Glutamatergic neuron (in vitro differentiated cells): ENCODE data around the gene NT5C3A. TPM values are rescaled to one million over a fixed set of nuclear protein-coding genes. Genes with fewer than 3 reads are reported as not detected.

Source experiments
- DNase-seq: peaks from one replicate; pipeline ENCODE4 v3.0.0; 2022
- H3K27ac Mint-ChIP-seq: one replicate; pipeline ENCODE4 v1.8.0; 2020; ENCODE audit warnings: mild to moderate bottlenecking, mixed read lengths, inconsistent platforms; ENCODE audit not compliant: unreplicated experiment
- H3K27me3 Mint-ChIP-seq: one replicate; pipeline ENCODE4 v1.8.0; 2020; ENCODE audit warnings: mild to moderate bottlenecking, moderate library complexity, mixed read lengths, inconsistent platforms; ENCODE audit not compliant: unreplicated experiment
- H3K36me3 Mint-ChIP-seq: one replicate; pipeline ENCODE4 v1.8.0; 2020; ENCODE audit warnings: mild to moderate bottlenecking, mixed read lengths, inconsistent platforms; ENCODE audit not compliant: unreplicated experiment
- H3K4me1 Mint-ChIP-seq: one replicate; pipeline ENCODE4 v1.8.0; 2020; ENCODE audit warnings: mild to moderate bottlenecking, low read depth, mixed read lengths, inconsistent platforms; ENCODE audit not compliant: unreplicated experiment
- H3K4me3 Mint-ChIP-seq: one replicate; pipeline ENCODE4 v1.8.0; 2020; ENCODE audit warnings: mild to moderate bottlenecking, mixed read lengths, inconsistent platforms; ENCODE audit not compliant: unreplicated experiment
- H3K9me3 Mint-ChIP-seq: one replicate; pipeline ENCODE4 v1.8.0; 2020; ENCODE audit warnings: mild to moderate bottlenecking, moderate library complexity, mixed read lengths, inconsistent platforms; ENCODE audit not compliant: unreplicated experiment
- total RNA-seq: library from RNA; stranded (reverse); fragmentation: NEBNext Ultra II Directional; extraction: Animal tissue kit (Norgen Biotek cat#: 25700); gene quantifications from one replicate; pipeline ENCODE4 v1.2.1, GENCODE V29; 2021; ENCODE audit not compliant: unreplicated experiment
- TF ChIP-seq, protein P1 (sequence below): fragments of 200-600 bp; sonication (generic); IDR thresholded peaks from one replicate; pipeline ENCODE4 v1.5.0; 2021; ENCODE audit not compliant: partially characterized antibody, unreplicated experiment

Gene NT5C3A
- total RNA-seq, 1 donor from 2014 or later = 35.9 TPM

DNA sequence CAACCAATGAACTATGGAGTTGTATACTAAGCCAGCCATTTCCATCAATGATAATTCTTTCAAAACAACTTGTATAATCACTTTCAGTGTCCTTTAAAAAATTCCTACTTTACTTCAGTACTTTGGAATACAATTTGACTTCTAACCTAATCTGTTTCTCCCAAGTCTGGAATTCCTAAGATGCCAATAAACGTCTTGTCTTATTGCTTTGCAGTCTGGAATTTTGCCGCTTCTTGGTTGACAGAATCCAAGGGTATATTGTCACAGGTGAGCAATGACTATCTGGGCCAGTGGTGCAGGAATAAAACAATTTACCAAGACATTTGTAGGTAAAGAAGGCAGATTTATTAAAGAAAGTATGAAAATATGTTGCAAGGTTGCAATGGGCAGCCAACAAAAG, 24.8 kb upstream of the NT5C3A start:
- Mint-ChIP-seq H3K4me1 (no peaks in the 10 kb centered on the region), H3K9me3 (no peaks in the 10 kb centered on the region), H3K36me3 (no peaks in the 10 kb centered on the region)

DNA sequence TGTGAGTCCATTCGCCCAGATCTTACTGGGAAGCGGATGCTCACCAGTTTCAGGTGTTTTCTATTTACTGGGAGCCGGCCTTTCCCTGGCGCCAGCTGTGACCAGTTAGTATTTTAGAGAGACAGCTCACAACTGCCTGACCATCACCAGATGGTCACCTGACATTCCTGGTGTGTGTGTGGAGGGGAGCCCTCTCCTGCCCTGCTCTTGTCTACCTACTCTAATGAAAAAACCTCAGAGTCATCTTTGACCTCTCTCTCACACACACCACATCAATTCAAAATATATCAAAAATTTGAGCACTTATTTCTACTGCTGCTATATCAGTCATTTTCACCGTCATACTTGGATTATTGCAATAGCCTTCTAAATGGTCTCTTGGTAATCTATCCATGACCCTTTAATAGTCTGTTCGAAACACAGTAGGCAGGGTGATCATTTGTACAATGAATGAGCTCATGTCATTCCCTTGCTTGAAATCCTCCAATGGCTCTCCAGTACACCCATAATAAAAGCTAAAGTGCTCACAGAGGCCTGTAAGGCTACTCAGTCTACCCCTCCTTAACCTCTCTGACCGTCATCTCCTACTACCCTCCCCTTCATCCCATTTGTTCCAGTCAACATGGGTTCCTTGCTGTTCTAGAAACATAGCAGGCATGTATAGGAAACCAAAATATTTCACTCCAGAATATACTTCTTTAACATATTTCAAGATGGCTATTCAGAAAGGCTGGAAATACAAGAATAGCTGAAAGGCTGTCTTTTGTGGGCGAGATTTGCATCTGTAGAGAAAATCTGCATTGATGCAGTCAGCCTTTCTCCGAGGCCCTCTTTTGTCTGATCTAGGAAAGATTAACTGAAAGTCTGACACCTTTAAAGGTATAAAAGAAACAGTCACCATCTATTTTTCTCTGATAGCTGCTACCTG, 17.5 kb upstream of the NT5C3A start:
- no peak for DNase-seq
- H3K4me3 Mint-ChIP-seq = no peak overlapping the region
- no peaks in the 10 kb centered on the region for H3K27me3 Mint-ChIP-seq
- TF ChIP-seq, protein P1, sequence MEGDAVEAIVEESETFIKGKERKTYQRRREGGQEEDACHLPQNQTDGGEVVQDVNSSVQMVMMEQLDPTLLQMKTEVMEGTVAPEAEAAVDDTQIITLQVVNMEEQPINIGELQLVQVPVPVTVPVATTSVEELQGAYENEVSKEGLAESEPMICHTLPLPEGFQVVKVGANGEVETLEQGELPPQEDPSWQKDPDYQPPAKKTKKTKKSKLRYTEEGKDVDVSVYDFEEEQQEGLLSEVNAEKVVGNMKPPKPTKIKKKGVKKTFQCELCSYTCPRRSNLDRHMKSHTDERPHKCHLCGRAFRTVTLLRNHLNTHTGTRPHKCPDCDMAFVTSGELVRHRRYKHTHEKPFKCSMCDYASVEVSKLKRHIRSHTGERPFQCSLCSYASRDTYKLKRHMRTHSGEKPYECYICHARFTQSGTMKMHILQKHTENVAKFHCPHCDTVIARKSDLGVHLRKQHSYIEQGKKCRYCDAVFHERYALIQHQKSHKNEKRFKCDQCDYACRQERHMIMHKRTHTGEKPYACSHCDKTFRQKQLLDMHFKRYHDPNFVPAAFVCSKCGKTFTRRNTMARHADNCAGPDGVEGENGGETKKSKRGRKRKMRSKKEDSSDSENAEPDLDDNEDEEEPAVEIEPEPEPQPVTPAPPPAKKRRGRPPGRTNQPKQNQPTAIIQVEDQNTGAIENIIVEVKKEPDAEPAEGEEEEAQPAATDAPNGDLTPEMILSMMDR = no peak
- H3K27ac Mint-ChIP-seq = no peak overlapping the region
- peaks cover 2% of the 10 kb centered on the region for H3K4me1 Mint-ChIP-seq
- H3K36me3 Mint-ChIP-seq = no peaks in the 10 kb centered on the region
- no peaks in the 10 kb centered on the region for H3K9me3 Mint-ChIP-seq

More for the DNA sequence above, 24.8 kb upstream of the NT5C3A start:
- H3K27ac Mint-ChIP-seq = no peak overlapping the region
- H3K27me3 Mint-ChIP-seq = no peaks in the 10 kb centered on the region
- H3K4me3 Mint-ChIP-seq = no peak overlapping the region
- TF ChIP-seq, protein P1 = no peak
- DNase-seq = no peak

DNA sequence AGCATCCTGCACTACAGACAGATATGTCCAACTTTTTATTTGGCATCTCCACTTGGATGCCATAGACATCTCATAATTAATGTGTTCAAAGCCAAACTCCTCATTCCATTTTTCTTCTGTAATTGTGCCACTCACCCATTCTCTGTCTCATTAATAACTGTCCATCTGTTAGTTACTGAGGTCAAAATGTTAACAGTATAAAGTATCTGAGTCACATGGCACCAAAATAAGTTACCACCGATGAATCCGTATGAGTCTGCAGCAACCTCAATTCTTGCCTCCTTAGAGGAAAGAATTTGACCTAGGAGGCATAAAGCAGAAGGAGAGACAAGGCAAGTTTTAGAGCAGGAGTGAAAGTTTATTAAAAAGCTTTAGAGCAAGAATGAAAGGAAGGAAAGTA, 16.5 kb upstream of the NT5C3A start:
- DNase-seq = no peak
- no peaks in the 10 kb centered on the region for H3K9me3 Mint-ChIP-seq
- TF ChIP-seq, protein P1 = no peak
- H3K4me3 Mint-ChIP-seq = no peak overlapping the region
- no peak overlapping the region for H3K27ac Mint-ChIP-seq
- peaks cover 2% of the 10 kb centered on the region for H3K4me1 Mint-ChIP-seq
- H3K36me3 Mint-ChIP-seq = no peaks in the 10 kb centered on the region
- no peaks in the 10 kb centered on the region for H3K27me3 Mint-ChIP-seq

DNA sequence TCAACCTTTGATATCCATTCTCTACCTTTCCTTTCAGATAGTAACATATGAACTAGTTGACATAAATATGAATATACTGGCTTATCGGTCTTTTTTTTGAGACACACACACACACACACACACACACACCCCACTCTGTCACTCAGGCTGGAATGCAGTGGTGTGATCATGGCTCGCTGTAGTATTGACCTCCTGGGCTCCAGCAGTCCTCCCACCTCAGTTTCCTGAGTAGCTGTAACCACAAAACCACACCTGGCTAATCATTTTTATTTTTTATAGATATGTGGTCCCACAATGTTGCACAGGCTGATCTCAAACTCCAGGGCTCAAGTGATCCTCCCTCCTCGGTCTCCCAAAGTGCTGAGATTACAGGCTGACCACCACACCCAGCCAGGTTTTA, 14.2 kb upstream of the NT5C3A start:
- TF ChIP-seq, protein P1 = no peak
- Mint-ChIP-seq H3K4me1 (peaks cover 2% of the 10 kb centered on the region), H3K27ac (no peak overlapping the region), H3K4me3 (no peak overlapping the region), H3K27me3 (no peaks in the 10 kb centered on the region), H3K9me3 (peaks cover 2% of the 10 kb centered on the region), H3K36me3 (peaks cover 6% of the 10 kb centered on the region)
- no peak for DNase-seq

DNA sequence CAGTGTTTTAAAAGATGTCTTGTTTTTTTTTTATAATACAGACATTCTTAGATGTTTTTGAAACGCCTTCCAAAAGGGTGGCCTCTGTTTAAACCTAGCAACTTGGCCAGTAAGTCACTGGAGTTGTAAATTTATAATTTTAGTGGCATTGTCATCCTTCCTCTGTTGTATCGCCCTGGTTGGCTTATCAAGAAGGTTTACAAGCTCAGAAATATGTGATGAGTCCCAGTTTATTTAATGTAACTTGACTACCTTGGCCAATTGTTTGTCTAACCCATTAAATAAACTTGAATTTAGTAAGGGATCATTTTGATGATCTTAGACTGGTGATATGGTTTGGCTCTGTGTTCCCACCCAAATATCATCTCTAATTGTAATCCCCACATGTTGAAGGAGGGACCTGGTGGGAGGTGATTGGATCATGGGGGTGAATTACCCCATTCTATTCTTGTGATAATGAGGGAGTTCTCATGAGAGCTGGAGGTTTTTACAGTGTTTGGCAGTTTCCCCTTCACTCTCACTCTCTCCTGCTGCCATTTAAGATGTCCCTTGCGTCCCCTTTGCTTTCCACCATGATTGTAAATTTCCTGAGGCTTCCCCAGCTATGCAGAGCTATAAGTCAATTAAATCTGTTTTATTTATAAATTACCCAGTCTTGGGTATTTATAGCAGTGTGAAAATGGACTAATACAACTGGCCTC, 13.4 kb upstream of the NT5C3A start:
- no peak overlapping the region for H3K27ac Mint-ChIP-seq
- no peak overlapping the region for H3K4me3 Mint-ChIP-seq

More for the DNA sequence above, 13.4 kb upstream of the NT5C3A start:
- TF ChIP-seq, protein P1 = no peak
- Mint-ChIP-seq H3K36me3 (peaks cover 6% of the 10 kb centered on the region), H3K27me3 (no peaks in the 10 kb centered on the region), H3K4me1 (peaks cover 2% of the 10 kb centered on the region), H3K9me3 (peaks cover 4% of the 10 kb centered on the region)
- DNase-seq = no peak
